Hepatocyte (in vitro differentiated cells): ENCODE results near the gene SPECC1L. TPM values are rescaled to one million over a fixed set of nuclear protein-coding genes. Genes with fewer than 3 reads are reported as not detected.

ENCODE experiments used
- DNase-seq: peaks from one replicate; pipeline ENCODE4 v3.0.0-alpha.2; 2016; ENCODE audit warnings: low spot score
- H2AFZ ChIP-seq: fragments of 200-600 bp; sonication (generic); 2 replicates; pipeline ENCODE4 v1.6.0; 2016; ENCODE audit warnings: antibody characterized with exemption, mild to moderate bottlenecking
- H3K27ac ChIP-seq: fragments of 200-600 bp; sonication (generic); 2 replicates; pipeline ENCODE4 v1.5.1; 2016; ENCODE audit warnings: mild to moderate bottlenecking
- H3K27me3 ChIP-seq: fragments of 200-600 bp; sonication (generic); 2 replicates; pipeline ENCODE4 v1.6.1; 2016
- H3K36me3 ChIP-seq: fragments of 200-600 bp; sonication (generic); replicated peaks from 2 replicates; pipeline ENCODE4 v1.5.1; 2016; ENCODE audit warnings: low read depth; ENCODE audit not compliant: insufficient read depth
- H3K4me1 ChIP-seq: fragments of 200-600 bp; sonication (generic); 2 replicates; pipeline ENCODE4 v1.5.1; 2016; ENCODE audit warnings: mild to moderate bottlenecking, moderate library complexity; ENCODE audit not compliant: insufficient read depth
- H3K4me2 ChIP-seq: fragments of 200-600 bp; sonication (generic); 2 replicates; pipeline ENCODE4 v1.6.0; 2016
- H3K4me3 ChIP-seq: fragments of 200-600 bp; sonication (generic); 2 replicates; pipeline ENCODE4 v1.5.1; 2016; ENCODE audit warnings: mild to moderate bottlenecking
- H3K79me2 ChIP-seq: fragments of 200-600 bp; sonication (generic); 2 replicates; pipeline ENCODE4 v1.6.0; 2017; ENCODE audit warnings: mild to moderate bottlenecking
- H3K9me2 ChIP-seq: fragments of 200-600 bp; sonication (generic); replicated peaks from 2 replicates; pipeline ENCODE4 v1.6.0; 2017; ENCODE audit warnings: mild to moderate bottlenecking; ENCODE audit not compliant: insufficient read depth
- H3K9me3 ChIP-seq: fragments of 200-600 bp; sonication (generic); 2 replicates; pipeline ENCODE4 v1.5.1; 2016; ENCODE audit warnings: low read depth, mild to moderate bottlenecking
- H4K20me1 ChIP-seq: fragments of 200-600 bp; sonication (generic); 2 replicates; pipeline ENCODE4 v1.6.0; 2016; ENCODE audit warnings: mild to moderate bottlenecking; ENCODE audit not compliant: insufficient read depth, poor library complexity, severe bottlenecking
- EZH2 ChIP-seq: fragments of 200-600 bp; sonication (generic); IDR thresholded peaks from 2 replicates; pipeline ENCODE4 v1.6.1; 2016; ENCODE audit warnings: antibody characterized with exemption, mild to moderate bottlenecking, borderline replicate concordance
- EZH2phosphoT487 ChIP-seq: fragments of 200-600 bp; sonication (generic); IDR thresholded peaks from one replicate; pipeline ENCODE4 v1.6.1; 2018; ENCODE audit warnings: antibody characterized with exemption, mild to moderate bottlenecking, low read depth, moderate library complexity; ENCODE audit not compliant: unreplicated experiment, severe bottlenecking
- WGBS: methylation state at CpG from one replicate; pipeline ENCODE4 v1.1.6; 2016; ENCODE audit warnings: low lambda C conversion rate; ENCODE audit errors: missing lambda C conversion rate; 5-methylcytosine and 5-hydroxymethylcytosine counted together
- polyA plus RNA-seq: library from polyadenylated mRNA; unstranded; fragments of >200 nt; fragmentation: Nextera tagmentation; extraction: Ambion mirVana; gene quantifications from 2 replicates; pipeline ENCODE4 v1.2.1, GENCODE V29; 2016
- total RNA-seq: library from RNA; depleted of rRNA; stranded (reverse); fragments of >200 nt; gene quantifications from 2 replicates; pipeline ENCODE4 v1.2.3, GENCODE V29; 2014
- TF ChIP-seq, protein P1 (sequence below): fragments of 200-600 bp; sonication (generic); IDR thresholded peaks from 2 replicates; pipeline ENCODE4 v1.5.1; 2016; ENCODE audit warnings: antibody characterized with exemption, mild to moderate bottlenecking; ENCODE audit not compliant: poor library complexity

SPECC1L gene
- total and polyA plus RNA-seq, 2 experiments from 2014 or later: 13.0 to 28.3 TPM

DNA sequence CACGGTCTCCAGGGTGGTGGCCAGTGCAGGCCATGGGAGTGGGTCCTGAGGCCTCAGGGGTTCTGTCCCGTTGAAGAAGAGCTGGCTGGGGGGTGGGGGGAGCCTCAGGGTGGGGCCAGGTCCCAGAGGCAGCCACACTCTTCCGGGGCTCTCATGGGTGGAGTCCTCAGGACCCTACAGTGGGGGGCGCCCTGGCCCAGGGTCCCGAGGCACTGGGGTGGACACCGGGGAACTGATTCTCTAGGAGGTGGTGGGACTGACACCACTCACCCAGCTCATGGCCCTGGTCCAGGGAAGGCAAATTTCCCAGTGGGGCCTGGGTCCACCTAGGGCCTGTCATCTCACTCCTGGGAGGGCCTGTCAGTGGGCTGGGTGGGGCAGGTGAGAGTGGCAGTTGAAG, 38.5 kb upstream of the SPECC1L start:
- H3K9me2 ChIP-seq: no peaks in the 10 kb centered on the region
- H3K36me3 ChIP-seq: no peaks in the 10 kb centered on the region
- TF ChIP-seq, protein P1, sequence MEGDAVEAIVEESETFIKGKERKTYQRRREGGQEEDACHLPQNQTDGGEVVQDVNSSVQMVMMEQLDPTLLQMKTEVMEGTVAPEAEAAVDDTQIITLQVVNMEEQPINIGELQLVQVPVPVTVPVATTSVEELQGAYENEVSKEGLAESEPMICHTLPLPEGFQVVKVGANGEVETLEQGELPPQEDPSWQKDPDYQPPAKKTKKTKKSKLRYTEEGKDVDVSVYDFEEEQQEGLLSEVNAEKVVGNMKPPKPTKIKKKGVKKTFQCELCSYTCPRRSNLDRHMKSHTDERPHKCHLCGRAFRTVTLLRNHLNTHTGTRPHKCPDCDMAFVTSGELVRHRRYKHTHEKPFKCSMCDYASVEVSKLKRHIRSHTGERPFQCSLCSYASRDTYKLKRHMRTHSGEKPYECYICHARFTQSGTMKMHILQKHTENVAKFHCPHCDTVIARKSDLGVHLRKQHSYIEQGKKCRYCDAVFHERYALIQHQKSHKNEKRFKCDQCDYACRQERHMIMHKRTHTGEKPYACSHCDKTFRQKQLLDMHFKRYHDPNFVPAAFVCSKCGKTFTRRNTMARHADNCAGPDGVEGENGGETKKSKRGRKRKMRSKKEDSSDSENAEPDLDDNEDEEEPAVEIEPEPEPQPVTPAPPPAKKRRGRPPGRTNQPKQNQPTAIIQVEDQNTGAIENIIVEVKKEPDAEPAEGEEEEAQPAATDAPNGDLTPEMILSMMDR: no peak
- TF ChIP-seq EZH2phosphoT487: no peak
- no peak for TF ChIP-seq EZH2
- no peak overlapping the region for H2AFZ ChIP-seq
- WGBS: 100% methylated on average over 6 of the region's 6 CpGs
- H4K20me1 ChIP-seq: no peaks in the 10 kb centered on the region
- DNase-seq: no peak
- H3K4me2 ChIP-seq: no peak overlapping the region
- H3K4me1 ChIP-seq: peaks cover 5% of the 10 kb centered on the region
- H3K9me3 ChIP-seq: no peaks in the 10 kb centered on the region
- H3K4me3 ChIP-seq: no peak overlapping the region
- no peaks in the 10 kb centered on the region for H3K27me3 ChIP-seq
- no peaks in the 10 kb centered on the region for H3K79me2 ChIP-seq
- H3K27ac ChIP-seq: no peak overlapping the region

DNA sequence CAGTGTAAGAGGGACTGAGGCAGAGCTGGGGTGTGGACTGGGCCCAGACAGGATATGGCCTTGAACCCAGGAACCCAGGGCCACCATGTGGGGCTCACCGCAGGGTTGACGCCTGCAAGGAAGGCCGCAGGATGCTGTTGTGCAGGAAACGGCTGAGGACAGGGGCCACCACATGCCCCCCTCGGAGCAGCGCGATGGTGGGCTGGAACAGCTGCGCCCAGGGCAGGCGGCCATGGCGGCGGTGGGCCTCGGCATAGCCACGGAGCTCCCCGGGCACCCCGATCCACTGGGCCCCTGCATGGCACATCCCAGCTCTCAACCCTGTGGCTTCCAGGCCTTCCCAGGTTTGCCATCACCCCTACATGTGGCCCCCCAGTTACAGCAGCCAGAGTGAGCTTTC, 37.9 kb upstream of the SPECC1L start:
- Histone ChIP-seq H3K4me1 (peaks cover 5% of the 10 kb centered on the region), H3K9me2 (no peaks in the 10 kb centered on the region), H3K36me3 (no peaks in the 10 kb centered on the region), H3K27ac (no peak overlapping the region), H3K79me2 (no peaks in the 10 kb centered on the region), H3K4me3 (no peak overlapping the region), H3K27me3 (no peaks in the 10 kb centered on the region), H3K9me3 (no peaks in the 10 kb centered on the region), H2AFZ (no peak overlapping the region), H4K20me1 (no peaks in the 10 kb centered on the region), H3K4me2 (no peak overlapping the region)
- no peak for DNase-seq
- no peak for TF ChIP-seq EZH2
- TF ChIP-seq EZH2phosphoT487: no peak
- TF ChIP-seq, protein P1: no peak
- over 99% methylated on average over 13 of the region's 15 CpGs for WGBS

DNA sequence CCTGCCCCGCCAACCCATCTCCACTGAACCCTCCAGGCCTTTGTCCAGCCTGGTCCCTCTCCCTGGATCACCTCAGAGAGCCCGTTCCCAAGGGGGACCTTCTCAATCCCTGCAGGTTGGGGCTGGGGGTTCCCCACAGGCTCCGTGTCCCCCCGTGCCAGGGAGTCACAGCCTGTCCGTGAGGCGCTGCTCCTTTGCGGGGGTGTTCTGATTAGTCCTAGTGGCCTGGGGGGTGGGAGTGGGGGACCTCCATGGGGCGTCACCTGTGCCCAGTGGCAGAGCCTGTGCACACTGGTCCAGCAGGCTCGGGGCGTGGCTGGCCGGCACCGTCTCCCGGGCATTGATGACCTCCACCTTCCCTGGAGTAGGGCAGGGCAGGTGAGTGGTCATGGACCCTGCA, 37.4 kb upstream of the SPECC1L start:
- 99% methylated on average over 13 of the region's 13 CpGs for WGBS
- Histone ChIP-seq H3K9me3 (no peaks in the 10 kb centered on the region), H3K9me2 (no peaks in the 10 kb centered on the region), H3K4me1 (peaks cover 5% of the 10 kb centered on the region), H3K27me3 (no peaks in the 10 kb centered on the region), H3K4me2 (no peak overlapping the region), H3K27ac (no peak overlapping the region), H2AFZ (no peak overlapping the region), H4K20me1 (no peaks in the 10 kb centered on the region), H3K36me3 (no peaks in the 10 kb centered on the region), H3K4me3 (no peak overlapping the region), H3K79me2 (no peaks in the 10 kb centered on the region)
- DNase-seq: no peak
- TF ChIP-seq, protein P1: no peak
- TF ChIP-seq EZH2 (no peak), EZH2phosphoT487 (no peak)

DNA sequence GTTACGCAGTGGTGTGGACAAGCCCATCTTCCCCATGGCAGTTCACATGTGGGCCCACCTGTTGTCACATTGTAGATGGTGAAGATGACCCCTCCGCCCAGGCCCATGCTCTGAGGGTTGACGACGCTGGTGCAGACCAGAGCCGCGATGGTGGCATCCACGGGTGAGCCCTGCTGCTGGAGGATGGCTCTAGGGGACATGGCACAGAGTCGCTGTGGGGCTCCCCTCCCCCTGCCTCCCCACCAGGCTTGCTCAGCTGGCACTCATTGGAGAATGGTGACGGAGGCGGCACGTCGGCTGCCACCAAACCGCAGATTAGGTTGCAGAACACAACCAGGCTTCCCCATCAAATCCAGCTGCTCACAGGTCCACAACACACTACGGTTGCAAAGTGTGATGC, 36.8 kb upstream of the SPECC1L start:
- Histone ChIP-seq H3K9me2 (no peaks in the 10 kb centered on the region), H3K36me3 (no peaks in the 10 kb centered on the region), H3K4me2 (no peak overlapping the region), H3K4me1 (peaks cover 5% of the 10 kb centered on the region), H3K9me3 (no peaks in the 10 kb centered on the region), H2AFZ (no peak overlapping the region), H3K4me3 (no peak overlapping the region), H3K27ac (no peak overlapping the region), H3K27me3 (no peaks in the 10 kb centered on the region), H3K79me2 (no peaks in the 10 kb centered on the region), H4K20me1 (no peaks in the 10 kb centered on the region)
- 96% methylated on average over 14 of the region's 14 CpGs for WGBS
- no peak for DNase-seq
- no peak for TF ChIP-seq EZH2
- TF ChIP-seq EZH2phosphoT487: no peak
- TF ChIP-seq, protein P1: no peak
